RKO (cell line): ENCODE results near the gene TMC2.
"Not testable (repeated sequence)": the region's sequence is repeated elsewhere in the genome, so short reads cannot be mapped to it uniquely, and the experiment has no call there.

Experiments used
- DNase-seq: peaks from one replicate; pipeline ENCODE4 v3.0.0-alpha.2; 2016; ENCODE audit warnings: low spot score

TMC2 gene

GRCh38 chr20:2663364-2663886 is 127.1 kb downstream of the TMC2 start:
- no peak for DNase-seq

- peak; percentile 97 for DNase-seq
Measured at GRCh38 chr20:2663887-2664719, 127.7 kb downstream of the TMC2 start, which contains the start of gene IDH3B. TSS of gene IDH3B (minus strand) at chr20:2664216. CDS start at chr20:2664188, 28 bp downstream.

GRCh38 chr20:2671977-2672376 is 135.6 kb downstream of the TMC2 start:
- no peak for DNase-seq

- DNase-seq, result no peak
Measured at GRCh38 chr20:2672446-2672845, 136.1 kb downstream of the TMC2 start.

GRCh38 chr20:2673453-2673852 is 137.1 kb downstream of the TMC2 start:
- no peak for DNase-seq

GRCh38 chr20:2680046-2680445 is 143.7 kb downstream of the TMC2 start:
- no peak for DNase-seq

- DNase-seq, result not testable (repeated sequence)
Measured at GRCh38 chr20:2682040-2682439, 145.7 kb downstream of the TMC2 start.

- not testable (repeated sequence) for DNase-seq
Measured at GRCh38 chr20:2684817-2685216, 148.4 kb downstream of the TMC2 start.

GRCh38 chr20:2687514-2687913 is 151.1 kb downstream of the TMC2 start:
- no peak for DNase-seq

GRCh38 chr20:2688041-2688591 is 151.7 kb downstream of the TMC2 start:
- DNase-seq, result peak; percentile 37

GRCh38 chr20:2690213-2690612 is 153.8 kb downstream of the TMC2 start:
- no peak for DNase-seq

- DNase-seq, result no peak
Measured at GRCh38 chr20:2690718-2691117, 154.3 kb downstream of the TMC2 start.

GRCh38 chr20:2691127-2691526 is 154.8 kb downstream of the TMC2 start:
- DNase-seq, result no peak
